Neural cell (in vitro differentiated cells): ENCODE data around the gene OSBP2.

Experiments used
- EP300 ChIP-seq: fragments of 450-650 bp; conservative IDR thresholded peaks from 2 replicates; pipeline ENCODE4 v1.6.1; 2014; ENCODE audit warnings: antibody characterized with exemption, mild to moderate bottlenecking, moderate library complexity; ENCODE audit not compliant: poor library complexity, severe bottlenecking
- TF ChIP-seq, protein P1 (sequence below): fragments of 450-650 bp; IDR thresholded peaks from 2 replicates; pipeline ENCODE4 v1.5.1; 2014; ENCODE audit warnings: antibody characterized with exemption, mild to moderate bottlenecking, moderate library complexity; ENCODE audit not compliant: poor library complexity, severe bottlenecking

DNA sequence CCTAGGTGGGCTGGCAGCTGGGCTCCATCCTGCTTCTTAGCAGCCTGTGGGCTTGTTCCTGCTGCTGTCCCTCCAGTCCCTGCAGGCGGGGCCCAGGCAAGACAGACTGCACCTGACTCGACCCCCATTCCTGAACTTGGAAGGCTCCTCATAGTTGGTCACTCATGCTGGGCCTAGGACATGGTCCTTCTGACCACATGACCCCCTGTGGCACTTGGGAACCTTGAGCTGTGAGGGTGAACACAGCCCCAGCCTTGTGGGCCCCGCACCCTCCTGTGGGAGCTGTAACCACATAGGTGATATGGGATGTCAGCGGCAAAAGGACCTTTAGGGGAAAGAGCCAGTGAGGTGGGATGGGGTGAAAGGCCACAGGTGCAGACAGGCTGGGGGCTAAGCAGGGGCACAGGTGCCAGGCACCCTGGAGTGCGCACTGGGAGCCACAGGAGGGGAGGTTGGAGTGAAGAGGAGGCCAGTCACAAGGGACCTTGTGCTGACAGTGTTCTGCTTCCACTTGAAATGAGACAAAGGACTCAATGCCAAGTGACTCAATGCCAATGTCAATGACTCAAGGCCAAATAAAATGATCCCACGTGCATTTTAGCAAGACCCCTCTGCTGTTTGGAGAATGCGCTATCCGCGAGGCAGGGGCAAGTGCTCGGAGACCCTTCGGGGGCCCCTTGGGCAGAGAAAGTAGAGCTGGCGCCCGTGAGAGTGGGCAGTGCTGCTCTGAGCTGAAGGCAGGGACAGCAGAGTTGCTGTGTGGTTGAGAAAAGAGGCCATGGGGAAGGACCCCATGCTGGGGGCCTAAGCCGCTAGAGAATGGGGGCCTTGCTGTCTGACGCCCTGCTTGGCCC, 183.2 kb downstream of the OSBP2 start:
- TF ChIP-seq, protein P1, sequence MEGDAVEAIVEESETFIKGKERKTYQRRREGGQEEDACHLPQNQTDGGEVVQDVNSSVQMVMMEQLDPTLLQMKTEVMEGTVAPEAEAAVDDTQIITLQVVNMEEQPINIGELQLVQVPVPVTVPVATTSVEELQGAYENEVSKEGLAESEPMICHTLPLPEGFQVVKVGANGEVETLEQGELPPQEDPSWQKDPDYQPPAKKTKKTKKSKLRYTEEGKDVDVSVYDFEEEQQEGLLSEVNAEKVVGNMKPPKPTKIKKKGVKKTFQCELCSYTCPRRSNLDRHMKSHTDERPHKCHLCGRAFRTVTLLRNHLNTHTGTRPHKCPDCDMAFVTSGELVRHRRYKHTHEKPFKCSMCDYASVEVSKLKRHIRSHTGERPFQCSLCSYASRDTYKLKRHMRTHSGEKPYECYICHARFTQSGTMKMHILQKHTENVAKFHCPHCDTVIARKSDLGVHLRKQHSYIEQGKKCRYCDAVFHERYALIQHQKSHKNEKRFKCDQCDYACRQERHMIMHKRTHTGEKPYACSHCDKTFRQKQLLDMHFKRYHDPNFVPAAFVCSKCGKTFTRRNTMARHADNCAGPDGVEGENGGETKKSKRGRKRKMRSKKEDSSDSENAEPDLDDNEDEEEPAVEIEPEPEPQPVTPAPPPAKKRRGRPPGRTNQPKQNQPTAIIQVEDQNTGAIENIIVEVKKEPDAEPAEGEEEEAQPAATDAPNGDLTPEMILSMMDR = no peak
- TF ChIP-seq EP300 = no peak
